CD8-positive, alpha-beta memory T cell (primary cell): ENCODE data around the gene SHE. TPM values are rescaled to one million over a fixed set of nuclear protein-coding genes. Genes with fewer than 3 reads are reported as not detected.

Source experiments
- CTCF ChIA-PET: fragments of 350-600 bp; sonication (Branson Sonifier 250); formaldehyde crosslinking; loops from one replicate; lab custom pipeline; 2021; ENCODE audit warnings: antibody characterized with exemption; lab: Charles Lee
- POLR2A ChIA-PET: fragments of 350-600 bp; sonication (Branson Sonifier 250); formaldehyde crosslinking; loops from one replicate; lab custom pipeline; 2021; ENCODE audit warnings: antibody characterized with exemption; lab: Charles Lee
- DNase-seq, 5 donors: peaks; one replicate each; pipeline versions ENCODE4 v3.0.0 to v3.0.0-alpha.2; 2020 to 2022; ENCODE audit warnings: mixed read lengths in 1 of 5
- H3K27ac ChIP-seq: one replicate; pipeline ENCODE4 v1.7.0; 2013; ENCODE audit warnings: low read depth, mild to moderate bottlenecking, low read length, moderate library complexity
- H3K27me3 ChIP-seq: 2 replicates; pipeline ENCODE4 v1.7.0; 2013; ENCODE audit warnings: low read length, mild to moderate bottlenecking; ENCODE audit not compliant: insufficient read depth, poor library complexity, severe bottlenecking
- H3K36me3 ChIP-seq: 2 replicates; pipeline ENCODE4 v1.7.0; 2013; ENCODE audit warnings: mild to moderate bottlenecking, low read length, moderate library complexity; ENCODE audit not compliant: insufficient read depth
- H3K4me1 ChIP-seq: 2 replicates; pipeline ENCODE4 v1.7.0; 2013; ENCODE audit warnings: mild to moderate bottlenecking, low read length, moderate library complexity; ENCODE audit not compliant: insufficient read depth
- H3K4me3 ChIP-seq: 2 replicates; pipeline ENCODE4 v1.7.0; 2013; ENCODE audit warnings: mild to moderate bottlenecking, low read length
- H3K9me3 ChIP-seq: 2 replicates; pipeline ENCODE4 v1.7.0; 2013; ENCODE audit warnings: mild to moderate bottlenecking, low read length
- H3K27ac Mint-ChIP-seq, 8 donors: one replicate each; pipeline ENCODE4 v1.8.0; 2020 to 2021; ENCODE audit warnings: mixed read lengths in 8 of 8, mild to moderate bottlenecking in 6 of 8, inconsistent platforms in 3 of 8, moderate library complexity in 3 of 8
- H3K27me3 Mint-ChIP-seq, 2 donors: one replicate each; pipeline ENCODE4 v1.8.0; 2020 to 2021; ENCODE audit warnings: mixed read lengths in 2 of 2, mild to moderate bottlenecking in 1 of 2, moderate library complexity in 1 of 2
- H3K36me3 Mint-ChIP-seq, 3 donors: one replicate each; pipeline ENCODE4 v1.8.0; 2020 to 2021; ENCODE audit warnings: mixed read lengths in 3 of 3, inconsistent platforms in 1 of 3, mild to moderate bottlenecking in 1 of 3
- H3K4me1 Mint-ChIP-seq, 3 donors: one replicate each; pipeline ENCODE4 v1.8.0; 2020 to 2021; ENCODE audit warnings: mixed read lengths in 3 of 3, inconsistent platforms in 1 of 3, mild to moderate bottlenecking in 1 of 3
- H3K4me3 Mint-ChIP-seq, 7 donors: one replicate each; pipeline ENCODE4 v1.8.0; 2020 to 2021; ENCODE audit warnings: mixed read lengths in 7 of 7, mild to moderate bottlenecking in 6 of 7, moderate library complexity in 4 of 7, inconsistent platforms in 2 of 7
- H3K9me3 Mint-ChIP-seq, 5 donors: one replicate each; pipeline ENCODE4 v1.8.0; 2020 to 2022; ENCODE audit warnings: mixed read lengths in 5 of 5, mild to moderate bottlenecking in 3 of 5, moderate library complexity in 2 of 5, inconsistent platforms in 1 of 5
- polyA plus RNA-seq: library from polyadenylated mRNA; unstranded; fragments of 300-500 nt; fragmentation: Illumina TruSeq; gene quantifications from one replicate; pipeline ENCODE4 v1.2.3, GENCODE V29; 2021
- total RNA-seq, 2 experiments: library from RNA; stranded (reverse); gene quantifications; one replicate each; pipeline ENCODE4 v1.2.3, GENCODE V29; 2021

The SHE gene
- total and polyA plus RNA-seq, 3 experiments from 2014 or later, result not detected

GRCh38 chr1:154431586-154432373, 70.4 kb downstream of the SHE start:
- Mint-ChIP-seq H3K27me3 (no peaks in the 10 kb centered on the region), H3K4me1 (peaks cover 18 to 25% (median 19%) of the 10 kb centered on the region in 3 donors), H3K4me3 (peak overlapping the region in 5 of 7 donors; percentile 0 to 67 (median 2)), H3K36me3 (peaks cover 0 to 35% (median 0%) of the 10 kb centered on the region in 3 donors), H3K9me3 (no peaks in the 10 kb centered on the region), H3K27ac (peak overlapping the region in 6 of 8 donors; percentile 21 to 84 (median 68))
- H3K27ac ChIP-seq, result no peak overlapping the region
- POLR2A ChIA-PET, result no interaction called here
- no peak overlapping the region for H3K4me3 ChIP-seq
- peaks cover 26% of the 10 kb centered on the region for H3K4me1 ChIP-seq
- H3K9me3 ChIP-seq, result no peaks in the 10 kb centered on the region
- peaks cover 17% of the 10 kb centered on the region for H3K36me3 ChIP-seq
- DNase-seq, result no peak
- CTCF ChIA-PET, result interaction anchor here (1.4 to 1.8 kb wide), 2 partner anchors 36 to 97 kb away, joined by 3 to 4 read pairs; no protein-coding TSS in a partner anchor
- no peaks in the 10 kb centered on the region for H3K27me3 ChIP-seq

DNA sequence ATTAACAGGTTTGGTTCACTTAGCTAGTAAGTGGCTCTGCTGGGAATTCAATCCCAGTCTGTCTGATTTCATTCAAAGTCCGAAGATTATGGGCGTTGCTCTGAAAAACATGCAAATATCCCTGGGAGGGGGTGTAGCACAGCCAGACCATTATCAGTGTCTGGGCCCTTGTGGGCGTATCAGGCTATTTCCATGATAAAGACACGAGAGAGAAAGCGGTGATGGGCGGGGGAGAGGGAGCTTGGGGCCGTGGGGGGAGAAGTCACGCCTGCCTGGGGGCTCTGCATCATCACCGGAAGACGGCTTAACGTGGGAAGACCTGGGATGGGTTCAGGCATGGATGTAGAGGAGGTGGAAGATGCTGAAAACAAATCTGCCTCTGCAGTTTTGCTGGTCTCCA, 71.3 kb downstream of the SHE start:
- Mint-ChIP-seq H3K9me3 (no peaks in the 10 kb centered on the region), H3K27me3 (no peaks in the 10 kb centered on the region), H3K4me3 (no peak overlapping the region), H3K36me3 (peaks cover 0 to 29% (median 0%) of the 10 kb centered on the region in 3 donors), H3K27ac (peak overlapping the region in 1 of 8 donors; percentile 73), H3K4me1 (peaks cover 18 to 28% (median 19%) of the 10 kb centered on the region in 3 donors)
- H3K27ac ChIP-seq, result no peak overlapping the region
- no peaks in the 10 kb centered on the region for H3K27me3 ChIP-seq
- POLR2A ChIA-PET, result no interaction called here
- CTCF ChIA-PET, result interaction anchor here (1.4 to 1.8 kb wide), 2 partner anchors 37 to 96 kb away, joined by 3 to 4 read pairs; no protein-coding TSS in a partner anchor
- DNase-seq, result no peak
- H3K9me3 ChIP-seq, result no peaks in the 10 kb centered on the region
- H3K4me1 ChIP-seq, result peaks cover 26% of the 10 kb centered on the region
- no peak overlapping the region for H3K4me3 ChIP-seq
- peaks cover 17% of the 10 kb centered on the region for H3K36me3 ChIP-seq

GRCh38 chr1:154429841-154430611, 72.2 kb downstream of the SHE start:
- Mint-ChIP-seq H3K27ac (peak overlapping the region in 2 of 8 donors; percentile 73 to 75), H3K9me3 (no peaks in the 10 kb centered on the region), H3K27me3 (no peaks in the 10 kb centered on the region), H3K4me3 (no peak overlapping the region), H3K36me3 (peaks cover 0 to 24% (median 0%) of the 10 kb centered on the region in 3 donors), H3K4me1 (peaks cover 18 to 30% (median 22%) of the 10 kb centered on the region in 3 donors)
- no peak for DNase-seq
- H3K4me3 ChIP-seq, result no peak overlapping the region
- ChIA-PET CTCF (interaction anchor here (1.3 kb wide), 1 partner anchor 21 kb away, joined by 3 read pairs; no protein-coding TSS in a partner anchor), POLR2A (no interaction called here)
- no peaks in the 10 kb centered on the region for H3K9me3 ChIP-seq
- H3K27me3 ChIP-seq, result no peaks in the 10 kb centered on the region
- H3K27ac ChIP-seq, result no peak overlapping the region
- peaks cover 17% of the 10 kb centered on the region for H3K36me3 ChIP-seq
- peaks cover 26% of the 10 kb centered on the region for H3K4me1 ChIP-seq

Other genes starting within 250 kb of the SHE start
- gene HAX1, start 229.8 kb downstream of the SHE start, total RNA-seq, result 100 to 1,000 TPM; 145 to 153 TPM
- gene HAX1, start 229.8 kb downstream of the SHE start, polyA plus RNA-seq, result 149 TPM
- gene AQP10, start 181.3 kb downstream of the SHE start, total RNA-seq, result not detected
- not detected for gene AQP10, start 181.3 kb downstream of the SHE start, polyA plus RNA-seq
- gene ATP8B2, start 176.9 kb downstream of the SHE start, total RNA-seq, result 10 to 100 TPM; 71.7 to 72.8 TPM
- 69.9 TPM for gene ATP8B2, start 176.9 kb downstream of the SHE start, polyA plus RNA-seq
- gene IL6R, start 97.1 kb downstream of the SHE start, total RNA-seq, result 1 to 10 TPM; 2.8 to 3.8 TPM
- 12.8 TPM for gene IL6R, start 97.1 kb downstream of the SHE start, polyA plus RNA-seq
- gene TDRD10, start 193 bp downstream of the SHE start, total RNA-seq, result not detected
- not detected for gene TDRD10, start 193 bp downstream of the SHE start, polyA plus RNA-seq
- gene UBE2Q1, start 56.2 kb upstream of the SHE start, total RNA-seq, result 10 to 100 TPM; 83.8 to 97.8 TPM
- 16.2 TPM for gene UBE2Q1, start 56.2 kb upstream of the SHE start, polyA plus RNA-seq
- not detected for gene CHRNB2, start 65.4 kb upstream of the SHE start, total RNA-seq
- 0.16 TPM for gene CHRNB2, start 65.4 kb upstream of the SHE start, polyA plus RNA-seq
- gene ADAR, start 105.8 kb upstream of the SHE start, total RNA-seq, result 100 to 1,000 TPM; 223 TPM
- 157 TPM for gene ADAR, start 105.8 kb upstream of the SHE start, polyA plus RNA-seq